Articular chondrocyte of knee joint (primary cell): ENCODE measurements around the gene C5AR2. TPM values are rescaled to one million over a fixed set of nuclear protein-coding genes. Genes with fewer than 3 reads are reported as not detected.

ENCODE experiments used
- total RNA-seq: library from RNA; depleted of rRNA; stranded (reverse); fragments of >200 nt; gene quantifications from 2 replicates; pipeline ENCODE4 v1.2.3, GENCODE V29; 2012

The C5AR2 gene
- total RNA-seq, result 15.4 and 22.3 TPM in 2 replicates

GRCh38 chr19:47331931-47332547, at the start of gene C5AR2:
Gene C5AR2 (plus strand): TSS chr19:47332175. CDS start chr19:47340800, 8,625 bp downstream.

DNA sequence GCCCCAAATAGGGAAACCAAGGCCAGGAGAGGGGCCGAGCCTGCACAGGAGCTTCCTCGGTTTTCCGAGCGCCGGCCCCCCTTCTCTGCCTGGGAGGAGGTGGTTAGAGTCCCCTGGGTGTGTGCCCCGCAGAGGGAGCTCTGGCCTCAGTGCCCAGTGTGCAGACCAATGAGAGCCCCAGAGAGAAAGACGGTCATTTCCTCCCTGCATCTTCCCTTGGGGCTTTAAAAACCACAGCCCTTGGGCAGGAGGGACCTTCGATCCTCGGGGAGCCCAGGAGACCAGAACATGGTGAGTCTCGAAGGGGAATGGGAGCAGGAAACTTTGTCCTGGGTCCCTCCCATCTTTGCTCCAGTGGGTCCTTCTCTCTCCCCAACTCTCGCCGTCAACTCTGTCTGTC, 22.4 kb upstream of the C5AR2 start, which contains the start of gene C5AR1:
C5AR1 (plus strand) TSS at position 254 of the 400 bp plus-strand sequence; CDS start at position 289, 35 bp downstream.

DNA sequence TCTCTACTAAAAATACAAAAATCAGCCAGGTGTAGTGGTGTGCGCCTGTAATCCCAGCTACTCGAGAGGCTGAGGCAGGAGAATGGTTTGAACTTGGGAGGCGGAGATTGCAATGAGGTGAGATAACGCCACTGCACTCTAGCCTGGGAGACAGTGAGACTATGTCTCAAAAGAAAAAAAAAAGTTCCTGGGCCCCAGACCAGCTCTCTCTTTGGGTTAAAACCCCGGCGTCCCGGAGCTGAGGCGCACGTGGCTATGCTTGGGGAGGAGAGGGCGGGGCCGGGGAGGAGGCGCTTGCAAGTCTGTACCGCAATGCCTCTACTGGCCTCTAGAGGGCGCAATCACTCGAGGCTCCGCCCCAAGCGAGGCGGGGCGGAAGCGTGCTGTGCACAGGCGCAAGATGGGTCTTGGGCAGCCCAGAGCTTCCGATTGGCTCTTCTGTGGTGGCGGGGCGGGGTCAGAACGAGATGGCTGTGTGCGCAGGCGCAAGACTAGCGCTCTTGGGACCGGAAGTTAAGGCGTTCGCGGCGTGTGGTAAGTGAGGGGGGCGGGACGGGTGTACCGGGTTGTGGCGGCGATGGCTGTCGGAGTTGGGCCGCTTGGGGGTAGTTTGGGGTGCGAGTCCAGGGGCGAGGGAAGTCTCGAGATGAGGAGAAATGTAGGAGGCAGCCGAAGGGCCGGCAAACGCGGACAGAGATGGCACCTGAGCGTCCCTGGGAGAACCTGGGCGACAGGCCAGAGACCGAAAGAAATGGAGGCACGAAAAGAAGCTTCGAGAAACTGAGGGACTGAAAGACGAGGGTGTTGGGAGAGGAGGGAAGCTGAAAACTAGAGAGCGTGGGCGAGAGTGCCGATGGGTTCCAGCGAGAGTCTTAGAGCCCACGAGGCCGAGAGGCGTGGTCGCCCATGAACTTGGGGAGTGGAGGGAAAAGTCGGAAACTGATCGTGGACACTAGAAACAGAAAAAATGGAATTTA, 17.1 kb downstream of the C5AR2 start, which contains the start of gene DHX34:
DHX34 (plus strand) TSS at position 497 of the 977 bp plus-strand sequence. CDS start 3,716 bp downstream, outside the sequence.

Other genes starting within 250 kb of the C5AR2 start
- 18.1 and 18.7 TPM in 2 replicates for gene ZC3H4, start 218.4 kb upstream of the C5AR2 start, total RNA-seq
- gene SAE1, start 201.3 kb upstream of the C5AR2 start, total RNA-seq, result 114 and 119 TPM in 2 replicates
- gene BBC3, start 101.0 kb upstream of the C5AR2 start, total RNA-seq, result 5.9 and 6.3 TPM in 2 replicates
- 8.8 and 9.3 TPM in 2 replicates for gene CCDC9, start 75.7 kb upstream of the C5AR2 start, total RNA-seq
- 1.4 and 2.4 TPM in 2 replicates for gene INAFM1, start 57.3 kb upstream of the C5AR2 start, total RNA-seq
- under 0.01 and 0.43 TPM in 2 replicates for gene C5AR1, start 22.3 kb upstream of the C5AR2 start, total RNA-seq
- 9.4 and 10.2 TPM in 2 replicates for gene DHX34, start 17.1 kb downstream of the C5AR2 start, total RNA-seq
- gene MEIS3, start 87.4 kb downstream of the C5AR2 start, total RNA-seq, result 18.2 and 19.2 TPM in 2 replicates
- gene SLC8A2, start 139.7 kb downstream of the C5AR2 start, total RNA-seq, result not detected in 2 replicates
- gene KPTN, start 152.0 kb downstream of the C5AR2 start, total RNA-seq, result 3.3 and 3.7 TPM in 2 replicates
- 70.5 and 81.1 TPM in 2 replicates for gene NAPA, start 182.9 kb downstream of the C5AR2 start, total RNA-seq
- 0.11 and 0.13 TPM in 2 replicates for gene ZNF541, start 241.0 kb downstream of the C5AR2 start, total RNA-seq